ENCODE measurements around the gene STEAP2. TPM values are rescaled to one million over a fixed set of nuclear protein-coding genes. Genes with fewer than 3 reads are reported as not detected.
"Not testable (repeated sequence)": the region's sequence is repeated elsewhere in the genome, so short reads cannot be mapped to it uniquely, and the experiment has no call there.

Gene STEAP2
- total RNA-seq, 1 donor from 2014 or later, result 0.02 TPM

DNA sequence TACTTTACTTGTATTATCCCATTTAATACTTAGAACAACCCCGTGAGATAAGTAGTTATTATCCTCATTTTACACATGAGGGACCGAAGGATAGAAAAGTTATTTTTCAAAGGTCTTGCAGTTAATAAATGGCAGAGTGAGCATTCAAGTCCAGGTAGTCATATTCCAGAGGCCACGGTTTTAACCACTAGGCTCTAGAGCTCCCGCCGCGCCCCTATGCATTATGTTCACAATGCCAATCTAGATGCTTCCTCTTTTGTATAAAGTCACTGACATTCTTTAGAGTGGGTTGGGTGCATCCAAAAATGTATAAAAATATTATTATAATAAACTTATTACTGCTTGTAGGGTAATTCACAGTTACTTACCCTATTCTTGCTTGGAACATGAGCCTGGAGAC lies 22.0 kb downstream of the STEAP2 start:
- intact Hi-C loops (cut with micrococcal nuclease), result no loop called here

DNA sequence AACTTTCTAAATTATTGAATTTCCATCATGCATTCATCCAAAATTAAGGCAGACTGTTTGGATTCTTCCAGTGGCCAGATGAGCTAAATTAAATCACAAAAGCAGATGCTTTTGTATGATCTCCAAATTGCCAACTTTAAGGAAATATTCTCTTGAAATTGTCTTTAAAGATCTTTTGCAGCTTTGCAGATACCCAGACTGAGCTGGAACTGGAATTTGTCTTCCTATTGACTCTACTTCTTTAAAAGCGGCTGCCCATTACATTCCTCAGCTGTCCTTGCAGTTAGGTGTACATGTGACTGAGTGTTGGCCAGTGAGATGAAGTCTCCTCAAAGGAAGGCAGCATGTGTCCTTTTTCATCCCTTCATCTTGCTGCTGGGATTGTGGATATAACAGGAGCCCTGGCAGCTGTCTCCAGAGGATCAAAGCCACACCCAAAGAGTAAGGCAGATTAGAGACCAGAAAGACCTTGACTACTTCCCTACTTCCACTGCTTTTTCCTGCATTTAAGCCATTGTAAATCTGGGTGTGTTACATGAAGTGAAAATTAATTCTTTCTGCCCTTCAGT lies 25.3 kb downstream of the STEAP2 start:
- intact Hi-C loops (cut with micrococcal nuclease), result no loop called here

DNA sequence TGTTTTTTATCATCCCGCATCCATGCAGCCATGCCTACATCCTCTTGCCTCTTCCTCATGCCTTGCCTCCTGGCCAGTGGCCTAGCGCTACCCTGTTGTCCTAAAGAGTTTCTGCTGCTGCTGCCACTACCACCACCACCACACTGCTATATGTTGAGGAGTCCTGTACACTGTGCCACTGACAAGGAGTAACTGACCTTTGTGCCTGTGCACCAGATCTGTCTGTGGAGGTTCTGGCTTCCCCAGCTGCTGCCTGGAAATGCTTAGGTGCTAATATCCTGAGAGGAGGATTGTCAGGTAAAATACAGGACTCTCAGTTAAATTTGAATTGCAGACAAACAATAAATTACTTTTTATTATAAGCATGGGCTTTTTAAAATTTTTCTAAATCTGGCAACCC lies 26.5 kb downstream of the STEAP2 start:
- intact Hi-C loops (cut with micrococcal nuclease), result no loop called here

- intact Hi-C loops (cut with micrococcal nuclease), result no loop called here
These were observed 27.0 kb downstream of the STEAP2 start for GRCh38 chr7:90238583-90238982.

- intact Hi-C loops (cut with micrococcal nuclease), result no loop called here
These were observed 27.5 kb downstream of the STEAP2 start for GRCh38 chr7:90239050-90239449.

DNA sequence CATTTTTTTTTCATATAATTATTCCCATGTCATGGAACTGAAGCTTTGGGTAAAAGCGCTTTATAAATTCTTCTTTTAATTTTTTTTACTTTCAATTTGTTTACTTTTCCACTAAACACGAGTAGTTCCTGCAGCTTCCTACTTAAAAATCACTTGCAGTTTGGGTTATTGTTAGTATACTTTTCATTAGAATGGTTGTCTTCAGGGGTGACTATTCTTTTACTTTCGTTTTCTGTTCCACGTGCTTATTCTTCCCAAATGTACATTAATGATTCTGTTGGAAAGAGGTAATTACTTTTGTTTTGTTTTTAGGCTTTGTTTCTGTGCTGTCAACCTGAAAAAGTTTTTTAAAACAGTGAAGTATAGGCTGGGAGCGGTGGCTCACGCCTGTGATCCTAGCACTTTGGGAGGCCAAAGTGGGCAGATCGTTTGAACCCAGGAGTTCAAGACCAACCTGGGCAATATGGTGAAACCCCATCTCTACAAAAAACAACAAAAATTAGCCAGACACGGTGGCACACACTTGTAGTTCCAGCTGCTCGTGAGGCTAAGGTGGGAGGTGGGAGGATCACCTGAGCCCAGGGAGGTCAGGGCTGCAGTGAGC lies 28.2 kb downstream of the STEAP2 start:
- intact Hi-C loops (cut with micrococcal nuclease), result loop anchor here (10.0 kb wide), 2 partner anchors 165 to 635 kb away; partner anchors contain the start of gene CLDN12

- intact Hi-C loops (cut with micrococcal nuclease), result loop anchor here (10.0 kb wide), 2 partner anchors 162 to 638 kb away; partner anchors contain the start of gene CLDN12
These were observed 31.0 kb downstream of the STEAP2 start for GRCh38 chr7:90242369-90243168.

DNA sequence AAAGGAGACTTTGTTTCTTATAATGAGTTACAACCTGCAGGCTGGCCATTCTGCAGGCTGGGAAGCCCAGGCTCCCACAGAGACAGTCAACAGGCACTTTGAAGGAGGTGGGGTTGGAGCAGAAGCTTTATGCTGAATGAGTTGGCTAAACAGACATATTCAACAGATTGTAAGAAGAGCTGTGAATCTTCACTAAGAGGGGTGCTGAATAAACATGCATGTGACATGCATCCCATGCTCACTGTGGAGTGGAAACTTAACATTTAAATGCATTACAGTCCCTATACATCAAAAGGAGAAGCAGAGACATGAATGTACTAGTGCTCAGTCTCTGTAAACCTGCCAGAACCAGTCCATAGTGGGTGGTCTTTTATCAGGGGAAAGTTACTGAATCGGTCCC lies 32.0 kb downstream of the STEAP2 start:
- intact Hi-C loops (cut with micrococcal nuclease), result loop anchor here (10.0 kb wide), 2 partner anchors 161 to 639 kb away; partner anchors contain the start of gene CLDN12

DNA sequence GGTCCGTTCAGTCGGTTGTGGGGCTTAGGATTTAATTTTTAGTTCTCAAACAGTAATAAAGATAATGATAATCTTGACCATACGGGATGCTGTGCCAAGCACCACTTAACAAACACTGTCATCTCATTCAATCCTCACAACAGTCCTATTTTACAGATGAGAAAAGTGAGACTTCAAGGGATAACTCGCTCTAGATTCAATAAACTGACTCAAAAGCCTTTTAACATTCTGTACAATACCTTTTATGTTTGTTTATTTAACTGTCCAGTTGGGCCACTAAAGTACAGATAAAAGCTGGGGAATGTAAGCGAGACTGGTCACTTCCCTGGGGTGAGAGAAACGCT lies 33.0 kb downstream of the STEAP2 start:
- intact Hi-C loops (cut with micrococcal nuclease), result loop anchor here (10.0 kb wide), 2 partner anchors 160 to 640 kb away; partner anchors contain the start of gene CLDN12

DNA sequence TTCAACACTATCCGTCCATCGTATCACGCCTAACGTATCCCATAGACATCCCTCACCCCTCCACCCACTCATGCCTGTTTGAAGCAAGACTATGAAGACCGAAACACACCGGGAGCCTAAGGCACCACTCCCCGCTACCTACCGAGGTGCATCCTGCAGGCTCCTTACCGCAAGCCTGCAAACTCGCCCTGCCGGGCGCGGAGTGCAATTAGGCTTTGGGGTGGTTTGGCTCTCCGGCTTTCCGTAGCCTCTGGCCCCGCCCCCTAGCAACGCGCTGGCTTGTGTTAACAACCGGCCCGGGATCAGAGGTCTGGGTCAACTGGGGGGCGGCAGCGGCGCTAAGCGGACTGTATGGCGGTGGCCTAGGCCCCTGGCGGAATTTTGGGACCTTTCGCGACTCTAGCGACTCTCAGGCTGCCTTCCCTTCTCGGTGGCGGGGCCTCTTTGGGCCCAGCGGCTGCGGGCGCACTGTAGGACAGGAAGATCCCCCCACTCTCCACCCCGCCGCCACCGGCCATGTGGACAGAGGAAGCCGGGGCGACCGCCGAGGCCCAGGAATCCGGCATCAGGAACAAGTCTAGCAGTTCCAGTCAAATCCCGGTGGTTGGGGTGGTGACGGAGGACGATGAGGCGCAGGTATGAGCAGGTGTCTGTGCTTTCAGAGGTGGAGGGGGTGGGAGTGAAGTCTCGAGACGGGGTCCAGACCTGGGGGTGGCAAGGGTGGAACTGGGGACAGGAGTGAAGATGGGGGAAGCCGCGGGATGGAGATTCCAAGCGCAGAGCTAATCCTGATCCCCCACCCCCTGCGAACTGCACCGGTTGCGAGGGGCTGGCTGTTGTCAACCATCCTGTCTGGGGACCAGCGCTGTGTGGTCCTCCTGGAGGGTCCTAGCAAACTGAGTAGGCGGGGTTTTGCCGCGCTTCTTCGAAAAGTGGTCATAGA lies 33.6 kb downstream of the STEAP2 start, which contains the start of gene CFAP69:
TSS of gene CFAP69 (plus strand) at position 266 of the 943 bp plus-strand sequence. CDS start at position 517, 251 bp downstream.
- intact Hi-C loops (cut with micrococcal nuclease), result loop anchor here (1.0 to 10.0 kb wide), 5 partner anchors 91 to 640 kb away; partner anchors contain the start of genes CLDN12, GTPBP10 and STEAP1

DNA sequence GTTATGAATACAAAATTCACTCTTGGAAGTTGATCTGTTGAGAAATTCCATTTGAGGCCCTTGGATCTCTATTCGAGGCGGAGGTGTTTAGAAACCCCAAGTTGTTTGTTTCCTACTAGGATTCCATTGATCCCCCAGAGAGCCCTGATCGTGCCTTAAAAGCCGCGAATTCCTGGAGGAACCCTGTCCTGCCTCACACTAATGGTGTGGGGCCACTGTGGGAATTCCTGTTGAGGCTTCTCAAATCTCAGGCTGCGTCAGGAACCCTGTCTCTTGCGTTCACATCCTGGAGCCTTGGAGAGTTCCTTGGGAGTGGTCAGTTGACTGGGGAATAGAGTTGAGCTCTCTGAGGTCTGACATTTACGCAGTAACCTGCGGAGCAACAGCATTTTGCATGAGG lies 34.6 kb downstream of the STEAP2 start:
- intact Hi-C loops (cut with micrococcal nuclease), result loop anchor here (5.0 to 10.0 kb wide), 3 partner anchors 159 to 641 kb away; partner anchors contain the start of gene CLDN12

- intact Hi-C loops (cut with micrococcal nuclease), result loop anchor here (5.0 to 10.0 kb wide), 3 partner anchors 156 to 644 kb away; partner anchors contain the start of gene CLDN12
These were observed 37.2 kb downstream of the STEAP2 start for GRCh38 chr7:90248706-90249105.

- intact Hi-C loops (cut with micrococcal nuclease), result no loop called here
These were observed 39.2 kb downstream of the STEAP2 start for GRCh38 chr7:90250601-90251303.

DNA sequence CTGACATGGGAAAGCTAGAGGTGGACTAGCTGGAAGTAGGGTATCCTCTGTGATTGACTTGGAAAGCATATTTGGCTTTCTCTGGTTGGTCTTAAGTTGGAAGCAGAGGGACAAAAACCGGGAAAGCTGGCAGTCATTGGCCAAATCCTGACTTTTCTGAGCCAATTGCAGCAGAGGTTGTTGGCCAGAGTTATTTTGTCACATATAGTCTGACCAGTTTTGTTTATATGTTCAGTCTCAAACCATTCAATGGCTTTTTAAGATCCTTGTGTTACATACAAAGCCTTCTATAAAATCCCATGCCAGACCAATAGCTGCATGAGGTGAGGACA lies 39.7 kb downstream of the STEAP2 start:
- intact Hi-C loops (cut with micrococcal nuclease), result no loop called here

GRCh38 chr7:90256011-90256410 lies 44.5 kb downstream of the STEAP2 start:
- intact Hi-C loops (cut with micrococcal nuclease), result not testable (repeated sequence)

GRCh38 chr7:90256778-90257177 lies 45.2 kb downstream of the STEAP2 start:
- intact Hi-C loops (cut with micrococcal nuclease), result no loop called here

GRCh38 chr7:90261441-90261840 lies 49.9 kb downstream of the STEAP2 start:
- intact Hi-C loops (cut with micrococcal nuclease), result no loop called here

GRCh38 chr7:90262438-90262837 lies 50.9 kb downstream of the STEAP2 start:
- intact Hi-C loops (cut with micrococcal nuclease), result loop anchor here (1.0 kb wide), 1 partner anchor 108 kb away; the partner anchor contains the start of gene STEAP1

DNA sequence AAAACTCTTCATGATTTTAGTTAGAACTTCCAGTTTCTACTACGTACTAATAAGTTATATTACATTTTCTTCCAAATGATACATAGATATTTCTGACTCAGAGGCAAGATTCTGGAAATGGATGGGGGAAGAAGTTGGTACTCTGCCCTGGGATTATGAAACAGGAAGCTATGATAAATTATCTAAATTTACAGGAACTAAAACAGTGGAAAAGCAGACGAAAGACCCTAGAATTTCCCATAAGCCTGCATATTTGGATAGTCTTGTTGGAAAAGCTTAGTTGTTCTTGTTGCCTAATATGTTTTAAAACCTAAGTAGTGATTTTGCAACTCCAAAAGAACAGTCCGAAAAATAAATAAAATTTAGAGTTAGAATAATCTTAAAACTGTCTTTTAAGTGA lies 55.3 kb downstream of the STEAP2 start:
- intact Hi-C loops (cut with micrococcal nuclease), result no loop called here

- intact Hi-C loops (cut with micrococcal nuclease), result no loop called here
These were observed 55.8 kb downstream of the STEAP2 start for GRCh38 chr7:90267263-90267858.

All from T-helper 2 cell treated with Interferon-gamma antibody and Interleukin-4, amounts not matched to agents 100 ng/mL and 5 ng/mL, for 36 hours (primary cell).